HAP-1 (cell line): ENCODE data around the gene MET.

Experiments
- DNase-seq, 2 experiments: peaks; one replicate each; pipeline ENCODE4 v3.0.0-alpha.2; 2016 to 2020; ENCODE audit warnings: low spot score in 2 of 2
- H3K27me3 ChIP-seq: fragments of 250-450 bp; sonication (Bioruptor Pico); 2 replicates; pipeline ENCODE4 v1.5.1; 2020; ENCODE audit warnings: low read depth, mild to moderate bottlenecking, moderate library complexity
- H3K36me3 ChIP-seq: fragments of 250-450 bp; sonication (Bioruptor Pico); replicated peaks from 2 replicates; pipeline ENCODE4 v1.5.1; 2020; ENCODE audit warnings: mild to moderate bottlenecking
- H3K4me1 ChIP-seq: fragments of 250-450 bp; sonication (Bioruptor Pico); 2 replicates; pipeline ENCODE4 v1.5.1; 2020; ENCODE audit warnings: mild to moderate bottlenecking
- H3K4me3 ChIP-seq: fragments of 250-450 bp; sonication (Bioruptor Pico); 2 replicates; pipeline ENCODE4 v1.5.1; 2020; ENCODE audit warnings: mild to moderate bottlenecking, moderate library complexity
- H3K9me3 ChIP-seq: fragments of 250-450 bp; sonication (Bioruptor Pico); 2 replicates; pipeline ENCODE4 v1.5.1; 2020; ENCODE audit warnings: mild to moderate bottlenecking, moderate library complexity
- in situ Hi-C: fragments of 300-500 bp; cut with MboI; formaldehyde crosslinking; loops from 3 replicates; pipeline ENCODE4 v1.14.3; 2020; ENCODE audit warnings: low sequenced_read_pairs, inconsistent platforms, mixed read lengths

The MET gene

GRCh38 chr7:116783666-116784318 lies 111.8 kb downstream of the MET start:
- Histone ChIP-seq H3K27me3 (no peaks in the 10 kb centered on the region), H3K4me1 (peaks cover 18% of the 10 kb centered on the region), H3K4me3 (no peak overlapping the region), H3K9me3 (no peaks in the 10 kb centered on the region), H3K36me3 (no peaks in the 10 kb centered on the region)
- no peak for DNase-seq
- in situ Hi-C loops: no loop called here

- no peaks in the 10 kb centered on the region for H3K9me3 ChIP-seq
- peaks cover 18% of the 10 kb centered on the region for H3K4me1 ChIP-seq
- H3K27me3 ChIP-seq: no peaks in the 10 kb centered on the region
- no peak overlapping the region for H3K4me3 ChIP-seq
- H3K36me3 ChIP-seq: no peaks in the 10 kb centered on the region
- no peak for DNase-seq
- in situ Hi-C loops: no loop called here
Observed at GRCh38 chr7:116784647-116785046, 112.7 kb downstream of the MET start.

GRCh38 chr7:116785843-116786242 lies 113.8 kb downstream of the MET start:
- H3K4me1 ChIP-seq: peaks cover 18% of the 10 kb centered on the region
- DNase-seq: no peak
- H3K36me3 ChIP-seq: no peaks in the 10 kb centered on the region
- in situ Hi-C loops: no loop called here
- H3K9me3 ChIP-seq: no peaks in the 10 kb centered on the region
- no peaks in the 10 kb centered on the region for H3K27me3 ChIP-seq
- no peak overlapping the region for H3K4me3 ChIP-seq

- Histone ChIP-seq H3K4me1 (peaks cover 8% of the 10 kb centered on the region), H3K9me3 (no peaks in the 10 kb centered on the region), H3K36me3 (no peaks in the 10 kb centered on the region), H3K27me3 (no peaks in the 10 kb centered on the region), H3K4me3 (no peak overlapping the region)
- peak in 1 of 2 experiments; percentile 17 for DNase-seq
- in situ Hi-C loops: no loop called here
Observed at GRCh38 chr7:116786791-116787443, 114.9 kb downstream of the MET start.

- H3K36me3 ChIP-seq: no peaks in the 10 kb centered on the region
- in situ Hi-C loops: no loop called here
- no peak overlapping the region for H3K4me3 ChIP-seq
- peaks cover 6% of the 10 kb centered on the region for H3K4me1 ChIP-seq
- no peak for DNase-seq
- no peaks in the 10 kb centered on the region for H3K9me3 ChIP-seq
- H3K27me3 ChIP-seq: no peaks in the 10 kb centered on the region
Observed at GRCh38 chr7:116787881-116788280, 115.9 kb downstream of the MET start.

- Histone ChIP-seq H3K9me3 (no peaks in the 10 kb centered on the region), H3K4me3 (no peak overlapping the region), H3K27me3 (no peaks in the 10 kb centered on the region), H3K4me1 (peaks cover 5% of the 10 kb centered on the region; the same call in 1 of the 2 replicates), H3K36me3 (no peaks in the 10 kb centered on the region)
- DNase-seq: no peak
- in situ Hi-C loops: no loop called here
Observed at GRCh38 chr7:116788572-116789197, 116.7 kb downstream of the MET start.

- H3K4me3 ChIP-seq: no peak overlapping the region
- no peaks in the 10 kb centered on the region for H3K27me3 ChIP-seq
- no peaks in the 10 kb centered on the region for H3K36me3 ChIP-seq
- no peak for DNase-seq
- peaks cover 5% of the 10 kb centered on the region; the same call in 1 of the 2 replicates for H3K4me1 ChIP-seq
- no peaks in the 10 kb centered on the region for H3K9me3 ChIP-seq
- in situ Hi-C loops: no loop called here
Observed at GRCh38 chr7:116790025-116790424, 118.0 kb downstream of the MET start.

- peak in 1 of 2 experiments; percentile 43 for DNase-seq
- H3K27me3 ChIP-seq: no peaks in the 10 kb centered on the region
- in situ Hi-C loops: no loop called here
- no peak overlapping the region for H3K4me3 ChIP-seq
- H3K36me3 ChIP-seq: 0 out of 2 replicates have a peak, but pooled peaks cover 3% of the 10 kb centered on the region
- H3K4me1 ChIP-seq: peaks cover 15% of the 10 kb centered on the region
- H3K9me3 ChIP-seq: no peaks in the 10 kb centered on the region
Observed at GRCh38 chr7:116792813-116793212, 120.8 kb downstream of the MET start.

GRCh38 chr7:116793795-116794340 lies 121.9 kb downstream of the MET start:
- no peaks in the 10 kb centered on the region for H3K27me3 ChIP-seq
- in situ Hi-C loops: no loop called here
- no peaks in the 10 kb centered on the region for H3K9me3 ChIP-seq
- no peak for DNase-seq
- H3K4me1 ChIP-seq: peaks cover 15% of the 10 kb centered on the region
- H3K4me3 ChIP-seq: no peak overlapping the region
- 0 out of 2 replicates have a peak, but pooled peaks cover 3% of the 10 kb centered on the region for H3K36me3 ChIP-seq

- Histone ChIP-seq H3K36me3 (0 out of 2 replicates have a peak, but pooled peaks cover 3% of the 10 kb centered on the region), H3K4me1 (peaks cover 19% of the 10 kb centered on the region), H3K9me3 (no peaks in the 10 kb centered on the region), H3K27me3 (no peaks in the 10 kb centered on the region), H3K4me3 (no peak overlapping the region)
- no peak for DNase-seq
- in situ Hi-C loops: no loop called here
Observed at GRCh38 chr7:116796471-116796870, 124.5 kb downstream of the MET start.

GRCh38 chr7:116797612-116798011 lies 125.6 kb downstream of the MET start:
- in situ Hi-C loops: no loop called here
- H3K4me3 ChIP-seq: no peak overlapping the region
- no peak for DNase-seq

GRCh38 chr7:116798232-116798631 lies 126.2 kb downstream of the MET start:
- Histone ChIP-seq H3K36me3 (0 out of 2 replicates have a peak, but pooled peaks cover 3% of the 10 kb centered on the region), H3K4me3 (no peak overlapping the region), H3K9me3 (no peaks in the 10 kb centered on the region), H3K27me3 (no peaks in the 10 kb centered on the region), H3K4me1 (peaks cover 28% of the 10 kb centered on the region)
- in situ Hi-C loops: no loop called here
- DNase-seq: no peak

More at GRCh38 chr7:116797612-116798011, 125.6 kb downstream of the MET start:
- H3K27me3 ChIP-seq: no peaks in the 10 kb centered on the region
- H3K36me3 ChIP-seq: 0 out of 2 replicates have a peak, but pooled peaks cover 3% of the 10 kb centered on the region
- no peaks in the 10 kb centered on the region for H3K9me3 ChIP-seq
- peaks cover 24% of the 10 kb centered on the region for H3K4me1 ChIP-seq

- Histone ChIP-seq H3K27me3 (no peaks in the 10 kb centered on the region), H3K9me3 (no peaks in the 10 kb centered on the region), H3K4me3 (no peak overlapping the region), H3K36me3 (0 out of 2 replicates have a peak, but pooled peaks cover 3% of the 10 kb centered on the region), H3K4me1 (peaks cover 31% of the 10 kb centered on the region)
- in situ Hi-C loops: loop anchor here (25.0 kb wide), 2 partner anchors 138 to 638 kb away; partner anchors contain the start of gene MET
- DNase-seq: no peak
Observed at GRCh38 chr7:116799916-116800315, 127.9 kb downstream of the MET start.
